ENCODE results near the gene PBX4.

DNA sequence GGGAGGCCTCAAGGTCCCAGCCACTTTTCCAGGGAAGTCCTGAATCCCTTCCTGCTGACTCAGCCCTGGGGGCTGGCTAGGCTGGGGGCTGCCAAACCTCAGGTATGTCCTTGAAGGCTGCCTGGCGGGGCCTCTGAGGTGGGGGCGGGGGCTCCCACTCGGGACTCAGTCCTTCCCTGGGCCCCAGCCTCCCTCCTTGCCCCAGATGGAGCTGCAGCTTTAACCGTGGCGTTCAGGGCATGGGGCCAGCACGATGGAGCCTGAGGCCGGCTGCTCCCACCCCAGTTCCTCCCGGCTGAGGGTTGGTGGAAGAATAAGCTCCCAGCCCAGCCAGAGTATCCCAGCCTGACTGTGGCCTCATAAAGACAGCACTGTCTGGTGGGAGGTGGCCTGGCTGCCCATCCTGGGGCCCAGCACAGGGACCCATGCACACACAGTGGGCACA is 68.0 kb downstream of the PBX4 start:
- no peak for TF ChIP-seq EZH2phosphoT487 (IDR thresholded peaks at IDR 0.05; ENCODE audit: insufficient read depth, low read depth)
- no peak for TF ChIP-seq EZH2 (IDR thresholded peaks at IDR 0.05; ENCODE audit: insufficient read depth, poor library complexity, severe bottlenecking)
